LHCN-M2 (cell line): Measurements from ENCODE around the gene PIK3CG. TPM values are rescaled to one million over a fixed set of nuclear protein-coding genes. Genes with fewer than 3 reads are reported as not detected.
"Not testable (repeated sequence)": the region's sequence is repeated elsewhere in the genome, so short reads cannot be mapped to it uniquely, and the experiment has no call there.

Experiments
- DNase-seq: peaks from one replicate; pipeline ENCODE4 v3.0.0-alpha.2; 2012; ENCODE audit warnings: low read depth
- polyA plus RNA-seq: library from polyadenylated mRNA; unstranded; fragments of >200 nt; gene quantifications from one replicate; pipeline ENCODE4 v1.2.1, GENCODE V29; 2012; ENCODE audit warnings: missing spikeins
- total RNA-seq: library from RNA; depleted of rRNA; stranded (reverse); fragments of >200 nt; gene quantifications from 2 replicates; pipeline ENCODE4 v1.2.3, GENCODE V29; 2014; rRNA removed

The PIK3CG gene
- total RNA-seq, result not detected in 2 replicates
- polyA plus RNA-seq, result not detected

DNA sequence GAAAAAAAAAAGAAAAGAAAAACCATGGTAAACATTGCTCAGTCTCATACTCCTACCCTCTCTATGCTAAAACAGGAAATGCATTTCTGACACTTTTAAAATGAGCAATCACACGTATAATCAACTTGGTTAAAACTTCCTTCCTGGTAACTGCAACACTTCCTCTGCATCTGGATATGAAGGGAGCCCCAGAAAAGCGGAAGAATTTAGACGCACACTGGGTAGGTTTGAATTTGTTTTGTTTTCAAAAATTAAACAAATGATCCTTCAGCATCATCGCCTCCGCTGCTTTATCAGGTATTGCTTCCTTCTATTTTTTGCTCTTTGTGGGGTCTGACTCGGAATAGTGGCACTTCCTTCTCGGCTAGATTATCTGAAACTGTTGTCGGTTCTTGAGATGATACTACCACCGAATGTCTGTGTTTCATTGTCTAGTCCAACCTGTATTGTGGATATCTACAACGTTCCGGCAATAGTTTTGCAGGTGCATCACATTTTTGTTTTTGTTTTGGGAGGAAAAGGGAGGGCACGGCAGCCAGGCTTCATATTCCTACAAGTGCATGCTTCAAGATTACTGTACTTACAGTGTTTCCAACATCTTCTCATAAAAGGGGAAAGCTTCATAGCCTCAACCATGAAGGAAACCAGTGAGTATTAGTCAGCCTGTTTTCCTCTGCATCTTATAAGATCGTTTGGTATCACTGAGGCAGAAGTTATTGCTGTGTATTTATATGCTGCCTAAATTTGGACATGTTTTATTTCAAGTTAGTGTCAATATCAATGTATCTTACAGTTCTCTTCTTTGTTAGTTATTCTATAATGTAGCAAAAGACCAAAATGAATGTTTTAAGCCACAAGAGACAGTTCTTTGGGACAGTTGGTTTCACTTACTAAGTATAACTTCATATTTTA is at the start of gene PIK3CG:
Gene PIK3CG (plus strand): TSS at position 153 of the 912 bp plus-strand sequence. CDS start 2,280 bp downstream, outside the sequence.
- DNase-seq, result no peak

DNA sequence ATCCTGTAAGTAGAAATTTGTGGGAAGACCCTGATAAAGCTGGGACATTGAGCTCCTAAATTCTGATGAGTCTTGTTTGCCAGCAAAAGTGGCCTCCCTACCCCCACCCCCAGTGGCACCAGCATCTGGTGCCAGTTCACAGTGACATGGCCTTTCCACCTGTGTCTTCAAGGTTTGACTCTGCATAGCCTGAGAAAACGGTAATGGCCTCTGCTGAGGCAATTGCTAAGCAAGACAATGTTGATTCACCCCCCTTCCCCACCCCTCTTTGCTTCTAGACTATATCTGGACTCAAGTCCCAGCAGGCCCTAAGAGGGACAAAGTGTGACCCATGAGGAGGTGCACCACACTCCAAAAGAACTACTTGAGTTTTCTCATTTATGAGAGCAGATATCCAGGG is 48.0 kb upstream of the PIK3CG start:
- no peak for DNase-seq

DNA sequence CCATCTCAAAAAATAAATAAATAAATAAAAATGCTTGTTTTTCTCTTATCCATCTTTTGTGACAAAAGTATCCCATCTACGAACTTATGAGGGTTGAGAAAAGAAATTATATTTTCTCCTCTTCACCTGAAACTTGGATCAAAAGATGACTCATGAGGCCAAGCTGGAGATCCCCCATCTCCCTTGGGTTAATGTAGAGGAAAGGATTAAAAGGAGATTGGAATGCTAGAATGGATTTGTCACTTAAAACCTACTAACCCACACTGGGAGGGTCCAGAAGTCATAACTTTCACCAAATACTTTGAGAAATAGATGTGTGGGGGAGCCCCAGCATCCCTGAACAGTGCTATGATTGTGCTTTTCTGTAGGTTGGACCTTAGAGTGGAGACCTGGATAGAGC is 46.3 kb upstream of the PIK3CG start:
- no peak for DNase-seq

DNA sequence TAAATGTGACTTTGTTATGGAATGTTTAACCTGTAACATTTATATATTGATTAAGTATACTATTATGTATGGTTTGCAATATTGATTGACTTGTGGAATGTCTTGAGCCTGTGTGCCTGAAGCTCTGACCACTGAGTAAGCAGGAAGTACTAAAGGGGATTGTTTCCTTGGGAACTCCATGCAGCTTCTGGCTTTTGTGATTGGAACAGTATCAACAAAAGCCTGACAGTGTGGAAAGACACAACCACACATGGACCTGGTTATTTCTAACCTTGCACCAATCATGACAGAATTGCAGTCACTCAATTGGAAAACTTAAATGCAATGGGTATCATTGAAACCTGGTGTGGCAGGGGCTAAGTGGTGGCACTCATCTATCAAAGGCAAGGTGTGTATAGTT is 45.5 kb upstream of the PIK3CG start:
- no peak for DNase-seq

DNA sequence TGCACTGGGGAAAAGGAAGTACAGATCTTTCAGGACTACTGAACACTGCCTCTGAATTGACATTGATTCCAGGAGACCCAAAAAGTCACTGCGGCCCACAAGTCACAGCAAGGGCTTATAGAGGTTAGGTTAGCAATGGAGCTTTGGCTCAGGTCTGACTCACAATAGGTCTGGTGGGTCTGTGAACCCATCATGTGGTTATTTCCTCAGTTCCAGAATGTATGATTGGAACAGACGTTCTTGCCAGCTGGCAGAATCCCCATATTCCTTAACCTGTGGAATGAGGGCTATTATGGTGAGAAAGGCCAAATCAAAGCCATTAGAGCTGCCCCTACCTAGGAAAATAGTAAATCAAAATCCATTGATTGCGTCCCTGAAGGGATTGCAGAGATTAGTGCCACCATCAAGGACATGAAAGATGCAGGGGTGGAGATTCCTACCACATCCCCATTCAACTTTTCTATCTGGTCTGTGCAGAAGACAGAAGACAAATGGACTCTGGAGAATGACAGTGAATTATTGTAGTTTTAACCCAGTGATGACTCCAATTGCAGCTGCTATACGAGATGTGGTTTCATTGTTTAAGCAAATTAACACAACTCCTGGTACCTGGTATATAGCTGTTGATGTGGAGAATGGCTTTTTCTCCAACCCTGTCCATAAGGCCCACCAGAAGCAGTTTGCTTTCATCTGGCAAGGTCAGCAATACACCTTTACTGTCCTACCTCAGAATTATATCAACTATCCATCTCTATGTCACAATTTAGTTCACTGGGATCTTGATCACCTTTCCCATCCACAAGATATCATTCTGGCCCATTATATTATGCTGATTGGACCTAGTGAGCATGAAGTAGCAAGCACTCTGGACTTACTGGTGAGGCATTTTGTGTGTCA is 44.5 kb upstream of the PIK3CG start:
- DNase-seq, result no peak

DNA sequence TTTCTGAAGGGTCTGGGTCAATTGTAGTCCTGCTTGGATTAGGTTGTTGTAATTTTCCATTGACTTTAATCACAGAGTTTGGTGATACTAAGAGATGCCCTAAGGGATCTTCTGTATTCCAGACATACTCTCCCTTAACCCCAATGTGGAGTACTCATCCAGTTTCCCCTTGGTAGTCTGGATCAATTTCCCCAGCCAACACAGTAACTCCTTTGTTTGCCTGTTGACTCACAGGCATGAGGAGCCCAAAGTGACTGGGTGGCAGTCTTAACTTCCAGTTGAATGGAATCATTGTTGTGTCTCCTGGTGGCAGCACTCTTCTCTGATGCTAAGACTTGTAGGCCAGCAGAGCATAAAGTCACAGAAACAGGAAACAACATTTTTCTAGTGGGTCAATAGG is 41.5 kb upstream of the PIK3CG start:
- DNase-seq, result peak; percentile 4

DNA sequence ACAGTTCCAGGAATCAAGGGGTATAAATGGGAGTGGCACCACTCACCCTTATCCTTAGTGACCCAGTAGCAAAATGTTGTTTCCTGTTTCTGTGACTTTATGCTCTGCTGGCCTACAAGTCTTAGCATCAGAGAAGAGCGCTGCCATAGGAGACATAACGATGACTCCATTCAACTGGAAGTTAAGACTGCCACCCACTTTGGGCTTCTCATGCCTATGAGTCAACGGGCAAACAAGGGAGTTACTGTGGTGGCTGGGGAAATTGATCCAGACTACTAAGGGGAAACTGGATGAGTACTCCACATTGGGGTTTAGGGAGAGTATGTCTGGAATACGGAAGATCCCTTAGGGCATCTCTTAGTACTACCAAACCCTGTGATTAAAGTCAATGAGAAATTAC is 40.6 kb upstream of the PIK3CG start:
- peak; percentile 20 for DNase-seq

DNA sequence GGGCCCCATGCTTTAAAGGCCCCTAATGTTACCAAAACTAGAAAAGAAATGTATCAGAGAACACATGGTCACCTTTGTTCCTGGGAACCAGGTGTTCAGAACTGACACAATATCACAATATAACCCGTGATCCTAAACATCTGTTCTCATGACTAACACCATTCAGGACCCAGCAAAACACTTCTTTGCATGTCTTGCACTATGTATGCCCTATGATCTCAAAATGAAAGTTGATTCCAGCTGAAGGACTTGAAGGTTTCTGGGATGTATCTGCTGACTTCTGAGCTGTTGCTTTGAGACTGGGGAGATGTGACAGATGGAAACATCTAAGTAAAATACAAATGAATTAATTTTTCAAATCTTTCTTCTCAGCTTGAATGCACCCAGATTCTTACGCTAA is 37.5 kb upstream of the PIK3CG start:
- peak; percentile 3 for DNase-seq

DNA sequence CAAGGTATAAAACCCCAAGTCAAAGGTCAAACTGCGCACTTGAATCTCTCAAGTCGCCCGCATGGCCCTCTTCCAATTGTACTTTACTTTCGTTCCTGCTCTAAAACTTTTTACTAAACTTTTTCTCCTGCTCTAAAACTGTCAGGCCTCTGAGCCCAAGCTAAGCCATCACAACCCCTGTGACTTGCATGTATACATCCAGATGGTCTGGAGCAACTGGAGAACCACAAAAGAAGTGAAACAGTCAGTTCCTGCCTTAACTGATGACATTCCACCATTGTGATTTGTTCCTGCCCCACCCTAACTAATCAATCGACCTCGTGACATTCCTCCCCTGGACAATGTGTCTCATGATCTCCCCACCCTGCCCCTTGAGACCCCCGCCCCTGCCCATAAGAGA is 35.6 kb upstream of the PIK3CG start:
- DNase-seq, result no peak

DNA sequence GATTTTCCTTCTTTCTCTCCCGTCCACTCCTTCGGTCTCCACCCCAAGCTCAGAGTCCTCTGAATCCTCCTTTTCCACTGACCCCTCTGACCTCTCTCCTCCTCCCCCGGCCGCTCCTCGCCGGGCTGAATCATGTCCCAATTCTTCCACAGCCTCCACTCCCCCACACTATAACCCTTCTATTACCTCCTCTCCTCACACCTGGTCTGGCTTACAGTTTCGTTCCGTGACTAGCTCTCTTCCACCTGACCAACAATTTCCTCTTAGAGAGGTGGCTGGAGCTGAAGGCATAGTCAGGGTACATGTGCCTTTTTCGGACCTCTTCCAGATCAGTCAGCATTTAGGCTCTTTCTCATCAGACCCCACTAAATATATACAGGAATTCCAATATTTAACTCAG is 34.2 kb upstream of the PIK3CG start:
- not testable (repeated sequence) for DNase-seq

DNA sequence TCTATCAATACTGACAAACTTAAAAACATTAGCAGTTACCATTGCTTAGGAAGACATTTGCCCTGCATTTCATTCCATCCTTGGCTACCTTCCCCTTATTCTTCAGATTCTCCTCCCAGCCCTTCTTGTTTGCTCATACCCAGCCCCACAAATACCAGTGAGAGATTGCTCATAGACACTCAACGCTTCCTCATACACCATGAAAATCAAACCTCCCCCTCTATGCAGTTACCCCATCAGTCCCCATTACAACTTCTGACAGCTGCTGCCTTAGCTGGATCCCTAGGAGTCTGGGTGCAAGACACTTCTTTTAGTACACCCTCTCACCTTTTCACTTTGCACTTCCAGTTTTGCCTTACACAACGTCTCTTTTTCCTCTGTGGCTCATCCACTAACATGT is 28.3 kb upstream of the PIK3CG start:
- DNase-seq, result no peak

DNA sequence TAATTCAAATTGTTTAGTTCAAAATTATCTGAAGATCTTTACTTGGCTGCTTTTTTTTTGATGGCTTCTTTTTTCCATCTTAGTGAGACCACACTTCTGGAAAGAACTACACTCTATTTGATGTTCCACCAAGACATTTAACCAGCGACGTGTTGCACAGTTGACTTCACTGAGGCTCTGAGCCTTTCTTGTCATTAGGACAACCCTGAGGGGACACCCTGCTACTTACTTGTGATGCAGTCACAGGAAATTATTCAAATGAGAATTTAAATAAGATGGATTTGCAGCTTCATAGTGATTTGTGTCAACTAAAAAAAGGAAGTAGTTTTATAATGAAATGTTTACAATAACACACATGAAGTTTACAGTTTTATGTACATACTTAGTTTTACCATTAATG is 25.6 kb upstream of the PIK3CG start:
- DNase-seq, result no peak

DNA sequence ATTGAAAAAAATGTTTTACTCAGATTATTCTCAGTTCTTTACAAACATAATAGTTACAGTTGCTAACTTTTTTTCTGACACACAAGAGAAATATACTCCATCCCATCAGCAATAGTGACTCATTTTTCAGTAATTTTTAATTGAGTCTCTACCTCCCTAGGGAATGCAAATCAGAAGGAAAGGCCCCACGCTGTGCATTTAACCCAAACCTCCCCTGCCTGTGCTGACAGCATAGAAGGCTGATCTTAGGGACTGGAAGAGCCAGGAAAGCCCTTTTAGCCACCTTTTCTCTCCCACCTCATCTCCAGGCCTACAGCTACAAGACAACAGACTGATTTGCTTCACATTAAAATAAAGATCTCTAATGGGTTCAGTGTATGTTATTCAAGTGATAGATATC is 24.7 kb upstream of the PIK3CG start:
- DNase-seq, result peak; percentile 86

DNA sequence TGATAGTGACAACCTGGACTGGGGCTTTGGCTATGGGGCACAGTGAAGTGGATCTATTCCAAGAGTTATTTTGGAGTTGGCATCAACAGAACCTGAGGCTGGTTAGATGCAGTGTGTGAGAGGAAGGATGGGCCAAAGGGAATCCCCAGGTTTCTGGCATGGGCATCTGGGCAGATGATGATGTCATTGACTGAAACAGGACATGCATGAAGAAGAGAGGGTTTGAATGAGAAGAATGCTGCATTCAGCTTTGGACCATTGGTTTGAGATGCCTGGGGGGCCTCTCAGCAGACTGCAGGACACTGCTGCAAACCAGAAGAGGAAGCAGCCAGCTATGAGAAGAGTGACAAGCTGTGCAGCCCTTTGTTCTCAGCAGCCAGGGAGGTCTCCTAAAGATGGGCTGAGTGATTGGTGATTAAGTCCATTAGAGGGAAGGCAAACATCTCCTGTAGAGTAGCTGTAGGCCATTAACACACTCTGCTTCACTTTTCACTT is 23.1 kb upstream of the PIK3CG start:
- DNase-seq, result no peak

DNA sequence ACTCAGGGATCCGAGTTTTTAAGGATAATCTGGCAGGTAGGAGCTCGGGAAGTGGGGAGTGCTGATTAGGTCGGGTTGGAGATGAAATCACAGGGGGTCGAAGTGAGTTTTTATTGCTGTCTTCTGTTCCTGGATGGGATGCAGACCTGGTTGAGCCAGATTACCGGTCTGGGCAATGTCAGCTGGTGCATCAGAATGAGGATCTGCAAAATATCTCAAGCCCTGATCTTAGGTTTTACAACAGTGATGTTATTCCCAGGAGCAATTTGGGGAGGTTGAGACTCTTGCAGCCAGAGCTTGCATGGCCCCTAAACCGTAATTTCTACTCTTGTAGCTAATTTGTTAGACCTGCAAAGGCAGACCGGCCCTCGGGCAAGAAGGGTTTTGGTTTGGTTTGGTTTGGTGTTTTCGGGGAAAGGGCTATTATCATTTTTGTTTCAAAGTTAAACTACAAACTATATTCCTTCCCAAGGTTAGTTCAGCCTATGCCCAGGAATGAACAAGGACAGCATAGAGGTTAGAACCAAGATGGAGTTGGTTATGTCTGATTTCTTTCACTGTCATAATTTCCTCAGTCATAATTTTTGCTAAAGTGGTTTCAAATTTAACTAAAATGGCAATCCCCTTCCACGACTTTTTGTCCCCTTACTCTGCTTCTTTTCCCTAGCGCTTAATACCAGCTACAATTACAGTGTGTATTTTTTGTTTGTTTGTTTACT is 20.6 kb upstream of the PIK3CG start:
- no peak for DNase-seq

DNA sequence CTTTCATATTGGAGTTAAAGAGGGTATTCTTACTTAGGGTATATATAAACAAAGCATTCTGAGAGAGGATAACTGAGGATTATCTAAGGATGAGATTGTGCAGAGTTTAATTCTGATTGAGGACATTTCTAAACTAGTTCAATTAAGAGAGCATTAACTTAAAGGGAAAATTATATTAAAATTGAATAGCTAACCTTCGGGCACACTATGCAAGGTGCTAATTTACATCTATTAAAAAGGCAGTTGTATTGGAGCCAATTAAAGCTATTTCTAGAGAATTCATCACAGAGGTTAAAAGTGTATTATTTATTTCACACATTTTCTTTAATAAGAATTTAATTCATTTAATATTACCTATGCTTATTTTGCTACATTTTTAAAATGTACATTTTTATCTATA is 17.0 kb upstream of the PIK3CG start:
- no peak for DNase-seq

DNA sequence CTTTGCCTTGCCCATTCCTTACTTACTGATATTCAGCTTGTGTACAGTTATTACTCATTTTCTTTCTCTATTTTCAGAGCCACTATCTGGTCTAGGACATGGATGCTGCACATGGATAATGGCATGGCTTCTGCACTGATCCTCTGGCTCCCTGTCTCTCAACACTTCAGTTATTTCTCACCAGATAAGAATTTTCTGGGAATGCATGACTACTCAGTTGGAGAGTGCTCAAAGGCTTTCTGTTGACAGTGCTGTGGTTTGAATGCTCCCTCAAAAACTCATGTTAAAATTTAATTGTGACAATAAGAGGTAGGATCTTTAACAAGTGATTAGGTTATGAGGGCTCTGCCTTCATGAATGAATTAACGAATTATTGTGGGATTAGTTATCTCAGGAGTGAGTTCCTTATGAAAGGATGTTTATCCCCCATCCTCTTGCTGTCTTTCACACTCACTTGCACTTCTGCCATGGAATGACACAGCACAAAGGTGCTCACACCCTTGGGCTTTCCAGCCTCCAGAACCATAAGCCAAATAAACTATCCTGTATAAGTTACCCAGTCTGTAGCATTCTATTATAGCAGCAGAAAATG is 16.1 kb upstream of the PIK3CG start:
- DNase-seq, result peak; percentile 80

DNA sequence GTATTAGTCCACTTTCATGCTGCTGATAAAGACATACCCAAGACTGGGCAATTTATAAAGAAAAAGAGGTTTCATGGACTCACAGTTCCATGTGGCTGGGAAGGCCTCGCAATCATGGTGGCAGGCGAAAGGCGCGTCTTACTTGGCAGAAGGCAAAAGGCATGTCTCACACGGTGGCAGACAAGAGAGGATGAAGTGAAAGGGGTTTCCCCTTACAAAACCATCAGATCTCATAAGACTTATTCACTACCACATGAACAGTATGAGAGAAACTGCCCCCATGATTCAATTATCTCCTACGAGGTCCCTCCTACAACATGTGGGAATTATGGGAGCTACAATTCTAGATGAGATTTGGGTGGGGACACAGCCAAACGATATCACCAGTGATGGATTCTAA is 13.4 kb upstream of the PIK3CG start:
- not testable (repeated sequence) for DNase-seq

DNA sequence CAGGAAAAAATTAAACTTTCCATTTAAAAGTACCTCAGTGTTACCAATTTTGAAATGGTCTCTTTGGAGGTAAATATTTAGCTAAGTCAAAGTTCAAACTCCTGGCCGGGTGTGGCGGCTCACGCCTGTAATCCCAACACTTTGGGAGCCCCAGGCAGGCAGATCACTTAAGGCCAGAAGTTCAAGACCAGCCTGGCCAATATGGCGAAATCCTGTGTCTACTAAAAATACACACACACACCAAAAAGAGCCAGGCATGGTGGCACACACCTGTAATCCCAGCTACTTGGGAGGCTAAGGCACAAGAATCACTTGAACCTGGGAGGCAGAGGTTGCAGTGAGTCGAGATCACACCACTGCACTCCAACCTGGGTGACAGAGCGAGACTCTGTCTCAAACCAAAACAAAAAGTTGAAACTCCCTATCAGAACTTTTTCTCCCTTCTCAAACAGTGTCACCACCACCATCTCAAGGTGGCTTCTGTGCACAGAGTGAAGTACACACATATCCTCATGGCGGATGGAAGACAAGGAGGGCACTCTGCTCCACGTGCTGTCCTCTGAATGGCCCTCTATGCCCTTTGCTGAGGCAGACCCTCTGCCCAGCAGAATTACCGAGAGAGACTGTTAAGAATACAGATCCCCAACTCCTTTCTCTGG is 11.7 kb upstream of the PIK3CG start:
- no peak for DNase-seq

DNA sequence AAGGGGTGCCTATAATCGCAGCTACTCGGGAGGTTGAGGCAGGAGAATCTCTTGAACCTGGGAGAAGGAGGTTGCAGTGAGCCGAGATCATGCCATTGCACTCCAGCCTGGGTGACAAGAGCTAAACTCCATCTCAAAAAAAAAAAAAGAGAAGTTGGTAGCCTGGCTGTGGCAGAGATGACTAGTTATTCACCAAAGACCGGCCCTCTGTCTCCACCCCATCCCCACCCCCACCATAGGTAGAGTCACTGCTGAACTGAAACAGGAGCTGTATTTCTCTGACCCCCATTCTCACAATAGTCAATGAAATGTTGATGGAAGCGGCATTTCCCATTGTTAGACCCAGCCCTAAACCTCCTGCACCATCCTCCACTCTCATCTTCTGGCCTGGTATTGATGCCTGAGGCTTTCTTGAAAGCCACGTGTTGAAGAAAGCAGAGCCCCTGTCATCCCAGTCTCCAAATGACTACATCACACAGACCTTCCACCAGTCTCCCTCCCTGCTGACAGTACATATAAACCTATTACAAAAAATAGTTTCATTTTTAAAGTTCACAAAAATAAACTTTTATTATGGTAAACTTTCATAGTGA is 9.4 kb upstream of the PIK3CG start:
- DNase-seq, result no peak
